NB4 (cell line): ENCODE measurements around the gene CDH12.
"Not testable (repeated sequence)": the region's sequence is repeated elsewhere in the genome, so short reads cannot be mapped to it uniquely, and the experiment has no call there.

Experiments
- DNase-seq: peaks from one replicate; pipeline ENCODE4 v3.0.0; 2010; ENCODE audit warnings: low read depth
- H3K4me3 ChIP-seq: one replicate; pipeline ENCODE4 v1.5.1; 2011; ENCODE audit warnings: mild to moderate bottlenecking, low read depth, low read length, moderate library complexity
- CTCF ChIP-seq: IDR thresholded peaks from one replicate; pipeline ENCODE4 v1.5.1; 2012; ENCODE audit warnings: low read depth, low read length
- MAX ChIP-seq: IDR thresholded peaks from 2 replicates; pipeline ENCODE4 v1.6.1; 2011; ENCODE audit warnings: low read depth, low read length
- MYC ChIP-seq: IDR thresholded peaks from 2 replicates; pipeline ENCODE4 v1.6.1; 2011; ENCODE audit warnings: low read depth, low read length
- POLR2A ChIP-seq: IDR thresholded peaks from 2 replicates; pipeline ENCODE4 v1.6.1; 2011; ENCODE audit warnings: mild to moderate bottlenecking; ENCODE audit not compliant: insufficient read length; ENCODE audit errors: extremely low read depth

Gene CDH12

GRCh38 chr5:22187632-22188228 is 665.4 kb downstream of the CDH12 start:
- DNase-seq, H3K4me3 ChIP-seq: not testable (repeated sequence)

- DNase-seq, H3K4me3 ChIP-seq: not testable (repeated sequence)
Observed at GRCh38 chr5:22169226-22169625, 683.9 kb downstream of the CDH12 start.

GRCh38 chr5:22168704-22169103 is 684.4 kb downstream of the CDH12 start:
- not testable (repeated sequence) for H3K4me3 ChIP-seq, DNase-seq

- H3K4me3 ChIP-seq, DNase-seq: not testable (repeated sequence)
Observed at GRCh38 chr5:22165931-22166330, 687.2 kb downstream of the CDH12 start.

- not testable (repeated sequence) for H3K4me3 ChIP-seq
Observed at GRCh38 chr5:22164910-22165748, 688.0 kb downstream of the CDH12 start.

GRCh38 chr5:22156953-22157352 is 696.2 kb downstream of the CDH12 start:
- not testable (repeated sequence) for H3K4me3 ChIP-seq, DNase-seq

More at GRCh38 chr5:22164910-22165748, 688.0 kb downstream of the CDH12 start:
- DNase-seq = not testable (repeated sequence)

- H3K4me3 ChIP-seq = not testable (repeated sequence)
- peak; percentile 2 for DNase-seq
Observed at GRCh38 chr5:22154779-22155178, 698.4 kb downstream of the CDH12 start.

GRCh38 chr5:22151801-22152200 is 701.3 kb downstream of the CDH12 start:
- not testable (repeated sequence) for H3K4me3 ChIP-seq, DNase-seq

GRCh38 chr5:22140418-22140817 is 712.7 kb downstream of the CDH12 start:
- not testable (repeated sequence) for H3K4me3 ChIP-seq, DNase-seq

- H3K4me3 ChIP-seq, DNase-seq: not testable (repeated sequence)
Observed at GRCh38 chr5:22139662-22140300, 713.4 kb downstream of the CDH12 start.

GRCh38 chr5:22111320-22111719 is 741.8 kb downstream of the CDH12 start:
- H3K4me3 ChIP-seq = no peak overlapping the region
- no peak for DNase-seq
- TF ChIP-seq POLR2A = no peak
- TF ChIP-seq MYC = no peak
- no peak for TF ChIP-seq MAX
- no peak for TF ChIP-seq CTCF

GRCh38 chr5:22109315-22109714 is 743.8 kb downstream of the CDH12 start:
- no peak overlapping the region for H3K4me3 ChIP-seq
- DNase-seq = no peak
- TF ChIP-seq POLR2A = no peak
- no peak for TF ChIP-seq MYC
- no peak for TF ChIP-seq MAX
- TF ChIP-seq CTCF = no peak
